ENCODE measurements around the gene OR52N4.

OR52N4 gene

DNA sequence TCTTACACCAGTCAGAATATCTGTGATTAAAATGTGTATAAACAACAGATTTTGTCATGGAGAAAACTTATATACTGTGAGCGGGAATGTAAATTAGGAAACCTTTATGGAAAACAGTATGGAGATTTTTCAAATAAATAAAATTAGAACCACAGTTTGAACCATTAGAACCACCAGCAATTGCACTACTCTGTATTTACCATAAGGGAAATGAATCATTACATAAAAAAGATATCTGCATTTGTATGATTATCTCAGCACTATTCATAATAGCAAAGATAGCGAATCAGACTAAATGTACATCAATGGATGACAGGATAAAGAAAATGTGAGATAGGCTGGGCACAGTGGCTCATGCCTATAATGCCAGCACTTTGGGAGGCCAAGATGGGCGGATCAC is 7.4 kb upstream of the OR52N4 start:
- Histone ChIP-seq H3K9ac (no peak overlapping the region), H3K27ac (no peak overlapping the region), H3K36me3 (ENCODE audit: insufficient read depth) (no peaks in the 10 kb centered on the region), H3K27me3 (ENCODE audit: insufficient read depth, low read depth) (no peaks in the 10 kb centered on the region), H2AFZ (ENCODE audit: low read depth) (no peak overlapping the region), H3K4me3 (IDR thresholded peaks at IDR 0.05; ENCODE audit: insufficient read depth, low read depth, low read length) (no peak overlapping the region), H3K4me1 (ENCODE audit: low read depth, poor library complexity, severe bottlenecking) (no peaks in the 10 kb centered on the region), H3K4me2 (no peak overlapping the region), H4K20me1 (ENCODE audit: insufficient read depth) (no peaks in the 10 kb centered on the region), H3K79me2 (ENCODE audit: insufficient read depth, low read depth) (no peaks in the 10 kb centered on the region)
- TF ChIP-seq, protein P1, sequence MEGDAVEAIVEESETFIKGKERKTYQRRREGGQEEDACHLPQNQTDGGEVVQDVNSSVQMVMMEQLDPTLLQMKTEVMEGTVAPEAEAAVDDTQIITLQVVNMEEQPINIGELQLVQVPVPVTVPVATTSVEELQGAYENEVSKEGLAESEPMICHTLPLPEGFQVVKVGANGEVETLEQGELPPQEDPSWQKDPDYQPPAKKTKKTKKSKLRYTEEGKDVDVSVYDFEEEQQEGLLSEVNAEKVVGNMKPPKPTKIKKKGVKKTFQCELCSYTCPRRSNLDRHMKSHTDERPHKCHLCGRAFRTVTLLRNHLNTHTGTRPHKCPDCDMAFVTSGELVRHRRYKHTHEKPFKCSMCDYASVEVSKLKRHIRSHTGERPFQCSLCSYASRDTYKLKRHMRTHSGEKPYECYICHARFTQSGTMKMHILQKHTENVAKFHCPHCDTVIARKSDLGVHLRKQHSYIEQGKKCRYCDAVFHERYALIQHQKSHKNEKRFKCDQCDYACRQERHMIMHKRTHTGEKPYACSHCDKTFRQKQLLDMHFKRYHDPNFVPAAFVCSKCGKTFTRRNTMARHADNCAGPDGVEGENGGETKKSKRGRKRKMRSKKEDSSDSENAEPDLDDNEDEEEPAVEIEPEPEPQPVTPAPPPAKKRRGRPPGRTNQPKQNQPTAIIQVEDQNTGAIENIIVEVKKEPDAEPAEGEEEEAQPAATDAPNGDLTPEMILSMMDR (conservative IDR thresholded peaks at IDR 0.05; ENCODE audit: low read depth, low read length), result no peak

DNA sequence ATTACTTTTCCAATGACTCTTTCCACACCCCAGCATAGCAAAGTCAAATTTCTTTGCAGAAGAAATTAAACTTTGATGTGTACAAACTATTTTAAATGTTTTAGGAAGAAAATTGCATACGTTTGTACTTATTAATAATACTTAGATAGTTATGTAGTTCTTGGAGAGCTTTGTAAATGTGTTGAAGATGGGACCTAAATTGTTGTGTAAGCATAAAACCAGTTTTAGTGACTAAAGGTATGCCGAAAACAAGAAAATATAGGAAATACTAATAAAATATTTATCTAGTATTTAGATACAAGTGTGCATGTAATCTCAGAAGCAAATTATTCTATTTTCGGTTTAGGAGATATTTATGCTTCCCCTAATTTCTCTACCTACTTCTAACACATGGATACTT is 4.2 kb upstream of the OR52N4 start:
- Histone ChIP-seq H3K4me1 (ENCODE audit: low read depth, poor library complexity, severe bottlenecking) (no peaks in the 10 kb centered on the region), H3K36me3 (ENCODE audit: insufficient read depth) (no peaks in the 10 kb centered on the region), H3K27ac (no peak overlapping the region), H4K20me1 (ENCODE audit: insufficient read depth) (no peaks in the 10 kb centered on the region), H3K4me3 (IDR thresholded peaks at IDR 0.05; ENCODE audit: insufficient read depth, low read depth, low read length) (no peak overlapping the region), H3K9ac (no peak overlapping the region), H3K27me3 (ENCODE audit: insufficient read depth, low read depth) (no peaks in the 10 kb centered on the region), H3K4me2 (no peak overlapping the region), H2AFZ (ENCODE audit: low read depth) (no peak overlapping the region), H3K79me2 (ENCODE audit: insufficient read depth, low read depth) (no peaks in the 10 kb centered on the region)
- TF ChIP-seq, protein P1 (conservative IDR thresholded peaks at IDR 0.05; ENCODE audit: low read depth, low read length), result no peak

DNA sequence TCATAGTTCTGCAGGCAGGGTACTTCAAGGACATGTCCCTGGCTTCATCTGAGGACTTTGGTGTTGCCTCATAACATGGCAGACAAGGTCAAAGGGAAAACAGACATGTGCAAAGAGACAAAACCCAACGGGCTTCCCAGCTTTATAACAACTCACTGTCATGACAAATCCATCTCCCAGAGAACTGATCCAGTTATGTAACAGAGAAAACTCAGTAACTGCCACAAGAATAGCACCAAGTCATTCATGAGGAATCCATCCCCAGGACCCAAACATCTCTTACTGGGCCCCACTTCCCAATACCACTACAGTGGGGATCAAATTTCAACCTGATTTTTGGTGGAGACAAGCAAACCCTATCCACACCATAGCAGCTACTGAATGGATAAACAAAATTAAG is 13.0 kb downstream of the OR52N4 start:
- Histone ChIP-seq H3K27ac (no peak overlapping the region), H2AFZ (ENCODE audit: low read depth) (no peak overlapping the region), H3K4me2 (no peak overlapping the region), H3K4me3 (IDR thresholded peaks at IDR 0.05; ENCODE audit: insufficient read depth, low read depth, low read length) (no peak overlapping the region), H3K36me3 (ENCODE audit: insufficient read depth) (no peaks in the 10 kb centered on the region), H4K20me1 (ENCODE audit: insufficient read depth) (no peaks in the 10 kb centered on the region), H3K9ac (no peak overlapping the region), H3K4me1 (ENCODE audit: low read depth, poor library complexity, severe bottlenecking) (no peaks in the 10 kb centered on the region), H3K79me2 (ENCODE audit: insufficient read depth, low read depth) (no peaks in the 10 kb centered on the region), H3K27me3 (ENCODE audit: insufficient read depth, low read depth) (no peaks in the 10 kb centered on the region)
- TF ChIP-seq, protein P1 (conservative IDR thresholded peaks at IDR 0.05; ENCODE audit: low read depth, low read length), result no peak

DNA sequence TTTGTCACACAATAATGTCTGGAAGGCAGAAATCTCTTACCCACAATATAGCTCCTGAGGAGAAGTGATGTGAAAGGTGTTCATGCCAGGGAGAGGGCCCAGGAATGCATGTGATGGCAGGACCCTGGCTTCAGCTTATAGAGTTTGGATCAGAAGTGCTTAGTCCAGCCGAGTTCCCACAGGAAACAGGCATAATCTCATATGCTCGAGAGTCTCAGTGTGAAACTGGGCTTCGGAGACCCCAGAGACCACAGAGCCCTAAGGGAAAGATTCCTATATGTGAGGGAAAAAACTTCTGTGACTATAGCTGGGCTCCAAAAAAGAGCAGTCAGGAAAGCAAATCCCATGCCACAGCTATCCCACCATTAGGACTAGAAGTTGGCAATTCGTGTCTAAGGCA is 29.2 kb downstream of the OR52N4 start, which contains the start of gene OR52N5:
TSS of gene OR52N5 (minus strand) at position 101 of the 400 bp plus-strand sequence. CDS start 4,721 bp downstream, outside the sequence.
- H3K4me2 ChIP-seq, result no peak within 1 kb of the TSS
- no peak within 1 kb of the TSS for H3K4me3 ChIP-seq (IDR thresholded peaks at IDR 0.05; ENCODE audit: insufficient read depth, low read depth, low read length)
- no peak within 1 kb of the TSS for H3K9ac ChIP-seq
- no peak within 1 kb of the TSS for H2AFZ ChIP-seq (ENCODE audit: low read depth)
- TF ChIP-seq, protein P1 (conservative IDR thresholded peaks at IDR 0.05; ENCODE audit: low read depth, low read length), result no peak
- H3K36me3 ChIP-seq (ENCODE audit: insufficient read depth), result no peaks in the 10 kb centered on the region
- no peak within 1 kb of the TSS for H3K27ac ChIP-seq
- H4K20me1 ChIP-seq (ENCODE audit: insufficient read depth), result no peaks in the 10 kb centered on the region
- H3K79me2 ChIP-seq (ENCODE audit: insufficient read depth, low read depth), result no peaks in the 10 kb centered on the region
- no peaks in the 10 kb centered on the region for H3K27me3 ChIP-seq (ENCODE audit: insufficient read depth, low read depth)
- no peaks in the 10 kb centered on the region for H3K4me1 ChIP-seq (ENCODE audit: low read depth, poor library complexity, severe bottlenecking)
